ENCODE results near the gene ACTR3.

GRCh38 chr2:113842919-113843736 lies 46.8 kb upstream of the ACTR3 start:
- TF ChIP-seq CTCF (IDR thresholded peaks at IDR 0.05) (no peak), POLR2A (IDR thresholded peaks at IDR 0.05) (no peak)

Data from heart left ventricle (tissue), 13 donors.